ENCODE results near the gene CALCOCO1.
A peak's percentile ranks its signal among the peaks of the same experiment; 100 is the strongest.
"Not testable (repeated sequence)": the region's sequence is repeated elsewhere in the genome, so short reads cannot be mapped to it uniquely, and the experiment has no call there.

The CALCOCO1 gene

GRCh38 chr12:53695152-53696145 lies 31.8 kb downstream of the CALCOCO1 start:
- Histone ChIP-seq H3K4me3 (ENCODE audit: low read depth, low read length) (peak overlapping the region; percentile 65), H3K36me3 (ENCODE audit: control insufficient read depth, insufficient read depth, low read length) (no peaks in the 10 kb centered on the region), H3K9ac (ENCODE audit: low read depth, low read length) (no peak overlapping the region), H3K27ac (ENCODE audit: low read depth, low read length) (peak overlapping the region; percentile 42), H3K4me1 (ENCODE audit: control insufficient read depth, insufficient read depth, low read length) (peaks cover 24% of the 10 kb centered on the region), H3K9me3 (ENCODE audit: control insufficient read depth, insufficient read depth, low read length) (no peaks in the 10 kb centered on the region), H3K27me3 (ENCODE audit: control insufficient read depth, insufficient read depth, low read length) (peaks cover 59% of the 10 kb centered on the region)

- no peaks in the 10 kb centered on the region for H3K9me3 ChIP-seq (ENCODE audit: control insufficient read depth, insufficient read depth, low read length)
- H3K36me3 ChIP-seq (ENCODE audit: control insufficient read depth, insufficient read depth, low read length): no peaks in the 10 kb centered on the region
- H3K27ac ChIP-seq (ENCODE audit: low read depth, low read length): peak overlapping the region; percentile 42
- H3K27me3 ChIP-seq (ENCODE audit: control insufficient read depth, insufficient read depth, low read length): peaks cover 52% of the 10 kb centered on the region
- H3K4me1 ChIP-seq (ENCODE audit: control insufficient read depth, insufficient read depth, low read length): peaks cover 24% of the 10 kb centered on the region
- no peak overlapping the region for H3K9ac ChIP-seq (ENCODE audit: low read depth, low read length)
- peak overlapping the region; percentile 65 for H3K4me3 ChIP-seq (ENCODE audit: low read depth, low read length)
These were observed 32.5 kb downstream of the CALCOCO1 start for GRCh38 chr12:53694756-53695151.

- Histone ChIP-seq H3K9ac (ENCODE audit: low read depth, low read length) (no peak overlapping the region), H3K4me1 (ENCODE audit: control insufficient read depth, insufficient read depth, low read length) (peaks cover 4% of the 10 kb centered on the region; the same call in 1 of the 2 replicates)
These were observed 39.1 kb downstream of the CALCOCO1 start for GRCh38 chr12:53688134-53688533.

DNA sequence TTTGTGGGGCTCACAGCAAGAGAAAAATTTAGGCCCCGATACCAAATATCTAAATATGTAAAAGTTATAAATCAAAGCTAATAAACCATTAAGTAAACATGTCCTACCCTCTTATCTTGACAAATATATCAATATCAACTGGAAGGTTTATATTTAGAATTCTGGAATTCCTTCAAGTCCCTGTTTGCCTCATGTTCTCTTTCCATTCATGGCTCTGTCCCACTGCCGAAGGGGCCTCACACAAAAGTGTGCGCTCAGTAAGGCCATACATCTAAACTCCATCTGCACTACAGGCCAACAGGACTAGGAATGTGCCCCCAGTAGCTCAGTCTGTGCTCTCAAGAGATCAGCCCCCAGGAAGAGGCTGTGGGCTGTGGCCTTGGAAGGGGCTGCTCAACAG lies 40.8 kb downstream of the CALCOCO1 start:
- H3K27me3 ChIP-seq (ENCODE audit: control insufficient read depth, insufficient read depth, low read length): no peaks in the 10 kb centered on the region
- H3K9ac ChIP-seq (ENCODE audit: low read depth, low read length): no peak overlapping the region
- H3K27ac ChIP-seq (ENCODE audit: low read depth, low read length): no peak overlapping the region
- no peak overlapping the region for H3K4me3 ChIP-seq (ENCODE audit: low read depth, low read length)
- peaks cover 4% of the 10 kb centered on the region; the same call in 1 of the 2 replicates for H3K4me1 ChIP-seq (ENCODE audit: control insufficient read depth, insufficient read depth, low read length)
- no peaks in the 10 kb centered on the region for H3K36me3 ChIP-seq (ENCODE audit: control insufficient read depth, insufficient read depth, low read length)
- H3K9me3 ChIP-seq (ENCODE audit: control insufficient read depth, insufficient read depth, low read length): no peaks in the 10 kb centered on the region

More at GRCh38 chr12:53688134-53688533, 39.1 kb downstream of the CALCOCO1 start:
- Histone ChIP-seq H3K9me3 (ENCODE audit: control insufficient read depth, insufficient read depth, low read length) (no peaks in the 10 kb centered on the region), H3K27ac (ENCODE audit: low read depth, low read length) (no peak overlapping the region), H3K27me3 (ENCODE audit: control insufficient read depth, insufficient read depth, low read length) (no peaks in the 10 kb centered on the region), H3K36me3 (ENCODE audit: control insufficient read depth, insufficient read depth, low read length) (no peaks in the 10 kb centered on the region), H3K4me3 (ENCODE audit: low read depth, low read length) (no peak overlapping the region)

DNA sequence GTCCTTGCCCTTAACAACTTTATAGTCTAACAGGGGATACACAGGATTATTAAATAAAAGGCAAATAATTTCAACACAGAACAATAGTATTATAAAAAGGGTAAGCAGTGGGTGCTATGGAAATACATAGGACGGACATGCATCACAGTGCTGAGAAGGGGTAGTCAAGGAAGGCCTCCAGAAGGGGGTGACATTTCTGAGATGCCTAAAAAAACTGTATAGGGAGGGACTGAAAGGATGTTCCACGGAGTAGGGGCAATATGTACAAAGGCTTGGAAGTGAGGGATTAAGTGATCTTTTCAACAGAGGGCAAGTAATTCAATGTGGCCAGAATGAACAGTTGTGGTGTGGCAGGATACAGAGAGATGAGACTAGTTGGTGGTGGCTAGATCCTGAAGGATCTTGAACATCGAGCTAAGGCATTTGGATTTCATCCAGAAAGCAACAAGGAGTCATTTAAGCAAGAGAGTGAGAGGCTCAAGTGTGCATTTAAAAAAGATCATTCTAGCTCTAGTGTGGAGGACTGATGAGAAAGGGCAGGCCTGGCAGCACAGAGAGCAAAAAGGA lies 42.5 kb downstream of the CALCOCO1 start:
- Histone ChIP-seq H3K36me3 (ENCODE audit: control insufficient read depth, insufficient read depth, low read length) (no peaks in the 10 kb centered on the region), H3K4me3 (ENCODE audit: low read depth, low read length) (no peak overlapping the region)

DNA sequence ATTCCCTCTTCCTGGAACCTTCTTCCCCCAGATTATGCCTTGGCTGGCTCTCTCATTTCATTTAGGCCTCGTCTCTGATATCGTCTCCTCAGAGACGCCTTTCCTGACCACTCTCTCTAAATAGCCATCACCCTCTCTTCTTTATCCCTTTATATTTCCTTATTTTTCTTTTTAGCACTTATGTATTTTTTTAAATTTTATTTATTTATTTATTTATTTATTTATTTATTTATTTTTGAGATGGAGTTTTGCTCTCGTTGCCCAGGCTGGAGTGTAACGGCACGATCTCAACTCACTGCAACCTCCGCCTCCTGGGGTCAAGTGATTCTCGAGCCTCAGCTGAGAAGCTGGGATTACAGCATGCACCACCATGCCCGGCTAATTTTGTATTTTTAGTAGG lies 43.3 kb downstream of the CALCOCO1 start:
- no peak overlapping the region for H3K9ac ChIP-seq (ENCODE audit: low read depth, low read length)
- no peaks in the 10 kb centered on the region for H3K27me3 ChIP-seq (ENCODE audit: control insufficient read depth, insufficient read depth, low read length)
- no peaks in the 10 kb centered on the region for H3K9me3 ChIP-seq (ENCODE audit: control insufficient read depth, insufficient read depth, low read length)
- H3K4me3 ChIP-seq (ENCODE audit: low read depth, low read length): no peak overlapping the region
- H3K27ac ChIP-seq (ENCODE audit: low read depth, low read length): no peak overlapping the region
- no peaks in the 10 kb centered on the region for H3K36me3 ChIP-seq (ENCODE audit: control insufficient read depth, insufficient read depth, low read length)
- peaks cover 4% of the 10 kb centered on the region; the same call in 1 of the 2 replicates for H3K4me1 ChIP-seq (ENCODE audit: control insufficient read depth, insufficient read depth, low read length)

More for the DNA sequence above, 42.5 kb downstream of the CALCOCO1 start:
- H3K4me1 ChIP-seq (ENCODE audit: control insufficient read depth, insufficient read depth, low read length): peaks cover 4% of the 10 kb centered on the region; the same call in 1 of the 2 replicates
- no peak overlapping the region for H3K27ac ChIP-seq (ENCODE audit: low read depth, low read length)
- H3K27me3 ChIP-seq (ENCODE audit: control insufficient read depth, insufficient read depth, low read length): no peaks in the 10 kb centered on the region
- no peak overlapping the region for H3K9ac ChIP-seq (ENCODE audit: low read depth, low read length)
- no peaks in the 10 kb centered on the region for H3K9me3 ChIP-seq (ENCODE audit: control insufficient read depth, insufficient read depth, low read length)

- H3K9me3 ChIP-seq (ENCODE audit: control insufficient read depth, insufficient read depth, low read length): no peaks in the 10 kb centered on the region
- peaks cover 7% of the 10 kb centered on the region; the same call in 1 of the 2 replicates for H3K4me1 ChIP-seq (ENCODE audit: control insufficient read depth, insufficient read depth, low read length)
- H3K9ac ChIP-seq (ENCODE audit: low read depth, low read length): no peak overlapping the region
- H3K27me3 ChIP-seq (ENCODE audit: control insufficient read depth, insufficient read depth, low read length): no peaks in the 10 kb centered on the region
- H3K4me3 ChIP-seq (ENCODE audit: low read depth, low read length): no peak overlapping the region
- no peak overlapping the region for H3K27ac ChIP-seq (ENCODE audit: low read depth, low read length)
- no peaks in the 10 kb centered on the region for H3K36me3 ChIP-seq (ENCODE audit: control insufficient read depth, insufficient read depth, low read length)
These were observed 43.8 kb downstream of the CALCOCO1 start for GRCh38 chr12:53683494-53683893.

DNA sequence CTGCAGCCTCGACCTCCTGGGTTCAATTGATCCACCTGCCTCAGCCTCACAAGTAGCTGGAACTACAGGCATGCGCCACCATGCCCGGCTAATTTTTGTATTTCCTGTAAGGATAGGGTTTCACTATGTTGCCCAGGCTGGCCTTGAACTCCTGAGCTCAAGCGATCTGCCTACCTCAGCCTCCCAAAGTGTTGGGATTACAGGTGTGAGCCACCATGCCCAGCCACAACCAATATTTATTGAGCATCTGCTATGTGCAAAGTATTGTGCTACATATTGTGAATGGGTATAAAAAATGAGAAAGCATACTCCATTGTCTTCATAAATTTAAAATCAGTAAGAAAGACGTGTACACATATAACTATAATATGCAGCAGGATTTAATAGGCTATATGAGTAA lies 47.2 kb downstream of the CALCOCO1 start:
- not testable (repeated sequence) for H3K9ac ChIP-seq (ENCODE audit: low read depth, low read length); H3K9me3 ChIP-seq (ENCODE audit: control insufficient read depth, insufficient read depth, low read length); H3K27ac ChIP-seq (ENCODE audit: low read depth, low read length); H3K4me3 ChIP-seq (ENCODE audit: low read depth, low read length); H3K27me3 ChIP-seq (ENCODE audit: control insufficient read depth, insufficient read depth, low read length); H3K36me3 ChIP-seq (ENCODE audit: control insufficient read depth, insufficient read depth, low read length)
- peaks cover 22% of the 10 kb centered on the region for H3K4me1 ChIP-seq (ENCODE audit: control insufficient read depth, insufficient read depth, low read length)

GRCh38 chr12:53677800-53678148 lies 49.5 kb downstream of the CALCOCO1 start:
- Histone ChIP-seq H3K4me1 (ENCODE audit: control insufficient read depth, insufficient read depth, low read length) (peaks cover 23% of the 10 kb centered on the region), H3K4me3 (ENCODE audit: low read depth, low read length) (peak overlapping the region; percentile 58), H3K36me3 (ENCODE audit: control insufficient read depth, insufficient read depth, low read length) (peaks cover 20% of the 10 kb centered on the region), H3K9me3 (ENCODE audit: control insufficient read depth, insufficient read depth, low read length) (no peaks in the 10 kb centered on the region), H3K9ac (ENCODE audit: low read depth, low read length) (peak overlapping the region; percentile 45), H3K27me3 (ENCODE audit: control insufficient read depth, insufficient read depth, low read length) (no peaks in the 10 kb centered on the region; the same call in 1 of the 2 replicates), H3K27ac (ENCODE audit: low read depth, low read length) (peak overlapping the region; percentile 91)

- H3K36me3 ChIP-seq (ENCODE audit: control insufficient read depth, insufficient read depth, low read length): peaks cover 25% of the 10 kb centered on the region
- H3K27me3 ChIP-seq (ENCODE audit: control insufficient read depth, insufficient read depth, low read length): no peaks in the 10 kb centered on the region; the same call in 1 of the 2 replicates
- no peaks in the 10 kb centered on the region for H3K9me3 ChIP-seq (ENCODE audit: control insufficient read depth, insufficient read depth, low read length)
- H3K27ac ChIP-seq (ENCODE audit: low read depth, low read length): peak overlapping the region; percentile 91
- H3K4me1 ChIP-seq (ENCODE audit: control insufficient read depth, insufficient read depth, low read length): peaks cover 23% of the 10 kb centered on the region
- peak overlapping the region; percentile 58 for H3K4me3 ChIP-seq (ENCODE audit: low read depth, low read length)
- H3K9ac ChIP-seq (ENCODE audit: low read depth, low read length): peak overlapping the region; percentile 45
These were observed 50.0 kb downstream of the CALCOCO1 start for GRCh38 chr12:53677016-53677799.
